Transverse colon (tissue), 4 donors: ENCODE measurements around the gene EIF2AK2. TPM values are rescaled to one million over a fixed set of nuclear protein-coding genes. Genes with fewer than 3 reads are reported as not detected.

Experiments
- DNase-seq: peaks from one replicate; pipeline ENCODE4 v3.0.0-alpha.2; 2019
- H3K27ac ChIP-seq, 4 donors: fragments of 200-600 bp; sonication (generic); 2 replicates each; pipeline ENCODE4 v1.5.1; 2016 to 2018; ENCODE audit warnings: inconsistent platforms in 4 of 4
- H3K27me3 ChIP-seq: fragments of 200-600 bp; sonication (generic); 2 replicates; pipeline ENCODE4 v1.5.1; 2017; ENCODE audit warnings: inconsistent platforms
- H3K36me3 ChIP-seq, 4 donors: fragments of 200-600 bp; sonication (generic); 2 replicates each; pipeline ENCODE4 v1.5.1; 2017 to 2019; ENCODE audit warnings: inconsistent platforms in 4 of 4
- H3K4me1 ChIP-seq, 4 donors: fragments of 200-600 bp; sonication (generic); 2 replicates each; pipeline ENCODE4 v1.5.1; 2017 to 2020; ENCODE audit warnings: inconsistent platforms in 4 of 4
- H3K4me3 ChIP-seq, 4 donors: fragments of 200-600 bp; sonication (generic); 1 replicate in 1 of 4; 2 replicates in 3 of 4; pipeline versions ENCODE4 v1.5.1 to v1.6.1; 2017 to 2019; ENCODE audit warnings: inconsistent platforms in 4 of 4
- H3K9me3 ChIP-seq, 2 donors: fragments of 200-600 bp; sonication (generic); 2 replicates each; pipeline ENCODE4 v1.5.1; 2017 to 2019; ENCODE audit warnings: inconsistent platforms in 2 of 2
- CTCF ChIP-seq, 5 experiments: fragments of 200-600 bp in 3 of 5; fragments of 450-650 bp in 2 of 5; sonication (generic) in 3 of 5; IDR thresholded peaks; 1 replicate in 2 of 5; 2 replicates in 3 of 5; pipeline ENCODE4 v1.5.1; 2016 to 2017; ENCODE audit warnings: antibody characterized with exemption in 5 of 5, inconsistent platforms in 3 of 5, mild to moderate bottlenecking in 2 of 5, moderate library complexity in 1 of 5
- EP300 ChIP-seq: sonication (generic); formaldehyde crosslinking; IDR thresholded peaks from one replicate; pipeline ENCODE4 v1.6.1; 2017; ENCODE audit warnings: antibody characterized with exemption, low read depth
- POLR2A ChIP-seq: fragments of 450-650 bp; IDR thresholded peaks from one replicate; pipeline ENCODE4 v1.6.1; 2016; ENCODE audit warnings: antibody characterized with exemption, mild to moderate bottlenecking, moderate library complexity
- POLR2AphosphoS5 ChIP-seq, 3 donors: sonication (generic); formaldehyde crosslinking; IDR thresholded peaks; one replicate each; pipeline ENCODE4 v1.6.1; 2016; ENCODE audit warnings: antibody characterized with exemption in 3 of 3
- WGBS, 2 donors: methylation state at CpG; one replicate each; pipeline ENCODE4 v1.1.5; 2018; ENCODE audit warnings: low coverage in 1 of 2; 5-methylcytosine and 5-hydroxymethylcytosine counted together
- in situ Hi-C, 4 donors: fragments of 200-750 bp; cut with MboI; loops; one replicate each; pipeline versions ENCODE4 v1.15.0 to v1.15.1; 2017; ENCODE audit warnings: low sequenced_read_pairs in 3 of 4, low pct_ligation_motif_present in 1 of 4, low pct_unique_long_range_greater_than_20kb in 1 of 4
- intact Hi-C: fragments of 100-400 bp; cut with DNase I; formaldehyde crosslinking; loops from one replicate; pipeline ENCODE4 v1.15.1; 2023; ENCODE audit warnings: low total_unique reads
- total RNA-seq, 4 donors: library from RNA; depleted of rRNA; stranded (reverse); fragments of >200 nt; gene quantifications; one replicate each; pipeline ENCODE4 v1.1.0, GENCODE V29; 2016

The EIF2AK2 gene
- total RNA-seq, 4 donors from 2014 or later: 19.5 to 63.2 (median 25.8) TPM

- WGBS, 2 donors: 100% methylated on average over 2 of the region's 2 CpGs
These were observed 85.8 kb downstream of the EIF2AK2 start for GRCh38 chr2:37070931-37071330.

DNA sequence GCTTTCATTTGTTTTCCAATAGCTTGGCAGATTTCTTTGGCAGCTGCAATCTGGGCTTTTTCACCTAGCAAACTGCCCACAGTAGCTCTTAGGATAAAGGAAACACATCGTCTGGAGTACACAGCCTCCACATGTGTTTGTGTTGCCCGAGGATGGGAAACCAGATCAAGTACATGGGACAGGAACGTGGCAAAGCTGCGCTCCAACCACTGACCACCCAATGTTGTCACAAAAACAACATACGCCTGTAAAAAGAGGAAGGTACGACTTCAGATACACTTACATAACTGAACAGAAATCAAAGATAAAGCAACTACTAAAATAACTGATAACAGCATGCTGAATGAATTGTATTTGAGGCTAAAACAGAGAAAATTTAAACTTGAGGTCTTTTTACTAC lies 88.1 kb downstream of the EIF2AK2 start:
- Histone ChIP-seq H3K27ac (no peak overlapping the region), H3K4me1 (no peaks in the 10 kb centered on the region), H3K27me3 (no peaks in the 10 kb centered on the region), H3K36me3 (peaks cover 0 to 77% (median 36%) of the 10 kb centered on the region in 4 donors), H3K4me3 (no peak overlapping the region), H3K9me3 (no peaks in the 10 kb centered on the region)
- 83 to 85% methylated on average over 4 to 6 of the region's 6 CpGs for WGBS, 2 donors
- TF ChIP-seq POLR2AphosphoS5 (IDR thresholded peaks at IDR 0.05): no peak
- TF ChIP-seq POLR2A: no peak
- TF ChIP-seq CTCF (IDR thresholded peaks at IDR 0.05): no peak
- TF ChIP-seq EP300: no peak
- in situ Hi-C loops (no loop called here), intact Hi-C loops (no loop called here)
- DNase-seq: no peak

More at GRCh38 chr2:37070931-37071330, 85.8 kb downstream of the EIF2AK2 start:
- Histone ChIP-seq H3K36me3 (peaks cover 0 to 74% (median 37%) of the 10 kb centered on the region in 4 donors), H3K4me3 (no peak overlapping the region), H3K27ac (no peak overlapping the region), H3K27me3 (no peaks in the 10 kb centered on the region), H3K9me3 (no peaks in the 10 kb centered on the region), H3K4me1 (no peaks in the 10 kb centered on the region)
- intact Hi-C loops: no loop called here
- in situ Hi-C loops: no loop called here
- DNase-seq: no peak
- no peak for TF ChIP-seq EP300
- no peak for TF ChIP-seq POLR2A
- TF ChIP-seq CTCF (IDR thresholded peaks at IDR 0.05): no peak
- no peak for TF ChIP-seq POLR2AphosphoS5 (IDR thresholded peaks at IDR 0.05)

- no peak for DNase-seq
- no peaks in the 10 kb centered on the region for H3K27me3 ChIP-seq
- H3K4me3 ChIP-seq: no peak overlapping the region
- H3K27ac ChIP-seq: no peak overlapping the region
- H3K4me1 ChIP-seq: no peaks in the 10 kb centered on the region
- H3K9me3 ChIP-seq: no peaks in the 10 kb centered on the region
- TF ChIP-seq EP300: no peak
- no peak for TF ChIP-seq CTCF (IDR thresholded peaks at IDR 0.05)
- TF ChIP-seq POLR2AphosphoS5 (IDR thresholded peaks at IDR 0.05): no peak
- no peak for TF ChIP-seq POLR2A
- 91 to 97% methylated on average over 5 of the region's 5 CpGs for WGBS, 2 donors
- peaks cover 0 to 80% (median 37%) of the 10 kb centered on the region in 4 donors for H3K36me3 ChIP-seq
- in situ Hi-C loops: no loop called here
- intact Hi-C loops: no loop called here
These were observed 95.0 kb downstream of the EIF2AK2 start for GRCh38 chr2:37061776-37062175.

DNA sequence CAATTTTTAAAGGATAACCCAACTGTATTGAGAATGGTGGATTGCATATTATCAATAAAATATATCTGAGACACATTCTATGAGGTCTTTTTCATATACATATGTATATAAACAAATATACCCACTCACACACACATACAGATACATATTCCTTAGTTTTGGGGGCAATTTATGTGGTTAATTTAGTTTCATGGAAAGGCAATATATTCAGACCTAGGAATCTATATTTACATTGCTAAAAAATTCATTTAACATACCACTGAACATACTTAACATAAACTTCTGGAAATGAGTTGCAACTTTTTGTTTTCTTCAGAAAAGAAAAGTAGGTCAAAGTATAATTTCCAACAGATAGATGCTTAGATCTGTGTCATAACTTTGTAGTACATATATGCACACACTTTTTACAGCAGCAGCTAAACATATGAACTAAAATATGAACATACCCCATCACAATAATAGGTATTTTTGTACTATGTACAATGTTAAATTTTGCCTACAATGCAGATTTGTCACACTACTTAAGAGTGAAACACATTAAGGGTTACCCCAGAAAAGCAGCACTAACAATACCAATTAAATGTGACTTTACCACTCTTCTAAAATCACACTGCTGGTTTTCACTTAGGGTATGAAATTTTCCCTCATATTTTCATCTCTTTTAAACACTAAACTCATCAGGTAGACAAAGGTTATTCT lies 95.6 kb downstream of the EIF2AK2 start:
- Histone ChIP-seq H3K4me3 (no peak overlapping the region), H3K9me3 (no peaks in the 10 kb centered on the region), H3K27me3 (no peaks in the 10 kb centered on the region), H3K36me3 (peaks cover 0 to 80% (median 39%) of the 10 kb centered on the region in 4 donors), H3K27ac (no peak overlapping the region), H3K4me1 (no peaks in the 10 kb centered on the region)
- no peak for DNase-seq
- in situ Hi-C loops (no loop called here), intact Hi-C loops (no loop called here)
- no peak for TF ChIP-seq POLR2AphosphoS5 (IDR thresholded peaks at IDR 0.05)
- TF ChIP-seq EP300: no peak
- no peak for TF ChIP-seq CTCF (IDR thresholded peaks at IDR 0.05)
- TF ChIP-seq POLR2A: no peak
